ENCODE results near the gene PPP1R1C.

Gene PPP1R1C

GRCh38 chr2:182064019-182064778, 78.5 kb downstream of the PPP1R1C start:
- no peak for DNase-seq

DNA sequence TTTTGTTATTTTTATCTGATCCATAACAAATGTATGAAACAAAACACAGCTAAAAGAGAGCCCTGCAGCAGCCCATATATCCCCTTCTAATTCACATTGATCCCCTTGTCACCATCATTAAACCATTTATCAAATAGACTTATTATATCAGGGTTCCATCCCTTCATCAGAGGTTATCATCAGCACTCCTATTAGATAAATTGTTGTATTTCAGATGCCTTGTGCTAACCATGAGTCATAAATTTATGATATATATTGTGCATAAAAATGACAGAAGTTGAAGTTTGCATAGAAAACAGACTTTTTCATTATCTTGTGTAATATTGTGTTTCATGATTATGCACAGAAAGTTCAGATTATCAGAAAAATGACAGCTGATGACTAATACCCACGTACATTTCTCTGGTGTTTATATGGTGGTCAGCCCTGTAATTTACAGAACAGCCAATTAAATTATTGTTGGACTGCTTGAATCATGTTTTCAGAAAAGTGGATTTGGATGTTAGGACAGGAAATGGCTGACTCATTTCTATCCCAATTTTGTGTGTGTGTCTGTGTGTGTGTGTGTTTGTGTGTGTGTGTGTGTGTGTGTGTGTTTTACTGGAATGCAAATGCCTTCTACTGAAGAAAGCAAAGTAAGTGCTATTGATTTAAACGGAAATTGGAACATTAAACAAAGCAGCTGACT, 80.9 kb downstream of the PPP1R1C start:
- no peak for DNase-seq

DNA sequence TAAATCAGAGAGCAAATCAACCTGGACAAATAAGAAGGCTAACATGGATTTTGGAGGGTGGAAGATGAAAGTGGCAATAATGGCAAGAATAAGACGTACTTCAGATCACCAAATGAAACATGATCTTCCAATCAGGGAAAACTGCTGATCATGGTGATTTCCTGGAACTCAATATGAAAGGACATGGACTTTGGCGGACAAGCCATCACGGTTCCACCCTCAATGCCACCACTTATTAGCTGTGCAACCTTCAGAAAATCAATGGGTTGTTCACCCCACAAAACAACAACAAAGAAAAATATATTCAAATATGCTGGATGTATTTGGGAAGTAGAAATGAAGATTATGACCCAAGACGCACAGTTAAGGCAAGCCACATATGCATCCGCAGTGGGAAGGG, 81.7 kb downstream of the PPP1R1C start:
- no peak for DNase-seq

DNA sequence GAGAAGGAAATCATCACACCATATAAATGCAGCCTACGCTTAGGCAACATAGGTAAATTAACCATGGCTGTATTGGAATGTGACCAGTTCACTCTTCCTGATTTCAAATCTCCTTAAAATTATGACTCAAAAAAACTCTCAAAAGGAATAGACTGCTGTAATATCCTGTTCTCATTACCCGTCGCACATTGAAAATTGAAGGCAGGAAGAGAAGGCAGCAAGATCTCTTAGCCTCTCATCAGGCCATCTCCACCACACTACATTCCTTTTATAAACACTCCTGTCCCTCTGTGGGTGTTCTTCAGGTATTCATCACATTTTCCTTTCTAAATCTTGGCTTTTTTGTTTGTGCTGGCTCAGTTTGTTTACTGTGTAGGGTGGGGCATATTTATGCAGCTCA, 83.2 kb downstream of the PPP1R1C start:
- no peak for DNase-seq

- no peak for DNase-seq
Measured at GRCh38 chr2:182069416-182069815, 83.8 kb downstream of the PPP1R1C start.

DNA sequence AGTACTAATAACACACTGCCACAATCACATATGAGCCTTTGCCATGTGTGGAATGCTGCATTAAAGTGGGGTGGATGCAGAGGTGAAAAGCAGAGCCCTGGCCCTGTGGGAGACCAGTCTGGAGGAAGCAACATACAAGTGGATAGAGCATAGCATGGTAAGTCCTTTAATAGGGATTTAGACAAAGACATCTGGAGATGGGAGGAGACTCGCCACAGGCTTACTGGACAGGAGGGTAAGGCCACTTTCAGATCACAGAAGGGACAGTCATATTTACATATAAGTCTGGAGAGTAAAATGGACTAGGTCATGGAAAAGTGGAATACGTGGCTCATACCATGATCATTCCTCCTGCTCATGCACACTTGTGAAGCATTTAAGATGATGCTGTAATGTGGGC, 84.3 kb downstream of the PPP1R1C start:
- no peak for DNase-seq

- DNase-seq, result no peak
Measured at GRCh38 chr2:182070736-182071135, 85.1 kb downstream of the PPP1R1C start.

GRCh38 chr2:182072861-182073260, 87.2 kb downstream of the PPP1R1C start:
- DNase-seq, result no peak

DNA sequence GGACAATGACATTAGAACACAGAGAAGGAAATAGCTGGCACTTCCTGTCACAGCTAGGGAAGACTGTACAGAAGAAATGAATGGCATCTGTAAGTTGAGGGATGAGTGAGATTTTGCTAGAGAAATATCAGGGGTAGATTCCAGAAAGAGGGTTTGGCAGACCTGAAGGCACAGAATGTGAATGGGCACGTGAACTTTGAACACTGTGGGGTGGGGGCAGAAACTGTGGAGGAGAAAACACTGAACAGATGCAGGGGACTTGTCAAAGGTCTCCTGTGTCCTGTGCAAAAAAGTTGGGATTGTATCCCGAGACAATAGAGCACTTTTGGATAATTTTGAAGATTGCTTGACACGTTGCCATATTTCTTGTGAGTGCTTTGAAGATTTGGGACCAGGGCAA, 88.0 kb downstream of the PPP1R1C start:
- DNase-seq, result no peak

DNA sequence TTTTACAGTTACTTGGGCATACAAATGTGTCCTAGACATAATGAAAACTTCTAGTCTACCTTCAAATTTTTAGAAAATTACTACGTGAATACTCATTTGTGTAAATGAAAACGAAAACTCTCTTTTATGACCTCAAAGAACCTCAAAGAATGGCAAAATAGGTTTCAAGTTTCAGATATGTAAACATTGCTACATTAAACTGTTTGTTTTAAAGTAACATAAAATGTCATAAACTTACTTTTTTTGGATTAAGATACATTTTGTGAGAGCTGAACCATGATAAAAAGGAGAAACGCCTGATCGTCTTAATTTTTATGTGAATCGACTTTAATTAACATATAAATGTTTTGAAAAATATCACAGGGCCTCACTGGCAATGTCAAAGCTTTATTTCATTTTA, 91.4 kb downstream of the PPP1R1C start:
- DNase-seq, result no peak

GRCh38 chr2:182077448-182078142, 91.9 kb downstream of the PPP1R1C start:
- no peak for DNase-seq

DNA sequence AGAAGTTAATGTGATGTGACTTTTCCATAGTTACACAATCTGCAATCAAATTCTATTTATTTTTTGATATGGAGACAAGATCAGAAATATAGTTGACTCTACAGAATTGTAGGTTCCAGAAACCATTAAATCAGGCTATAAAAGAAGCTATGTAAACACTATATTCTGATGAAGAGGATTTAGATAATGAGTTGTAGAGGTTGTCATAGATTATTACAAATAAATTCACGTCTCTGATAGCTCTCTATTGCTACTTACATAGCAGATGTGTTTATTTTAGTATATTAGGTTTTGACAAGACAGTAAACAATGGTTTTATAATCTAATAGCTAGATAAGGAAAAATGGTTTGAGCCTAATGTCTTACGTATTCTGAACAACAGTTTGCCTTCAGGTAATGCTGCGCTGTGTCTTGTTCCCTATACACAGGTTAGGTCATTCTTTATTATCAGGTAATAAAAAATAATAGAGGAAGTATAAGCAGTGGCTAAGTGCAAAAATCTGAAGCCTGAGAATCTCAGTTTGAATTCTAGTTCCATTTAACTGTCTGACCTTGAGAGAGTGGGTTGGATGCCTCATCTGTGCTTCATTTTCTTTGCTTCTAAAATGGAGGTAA, 93.4 kb downstream of the PPP1R1C start:
- no peak for DNase-seq

DNA sequence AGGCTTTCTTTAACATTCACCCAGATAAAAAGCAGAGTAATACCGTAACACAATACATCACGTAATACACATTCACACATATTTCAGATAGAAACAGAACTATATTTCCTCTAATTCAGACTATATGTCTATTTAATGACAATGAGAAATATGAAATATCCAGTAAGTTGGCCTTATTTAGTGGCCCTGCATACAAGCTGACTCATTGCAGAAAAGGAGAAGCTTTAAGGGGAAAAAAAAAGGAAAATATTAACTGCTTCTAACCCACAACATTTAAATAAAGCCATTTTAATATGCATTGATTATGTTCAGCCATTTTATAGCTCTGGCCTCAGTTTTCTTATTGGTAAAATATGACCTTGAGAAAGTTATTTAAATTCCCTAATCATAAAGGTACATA, 94.8 kb downstream of the PPP1R1C start:
- DNase-seq, result no peak

GRCh38 chr2:182081602-182082260, 96.1 kb downstream of the PPP1R1C start:
- DNase-seq, result no peak

- DNase-seq, result no peak
Measured at GRCh38 chr2:182088681-182089320, 103.1 kb downstream of the PPP1R1C start.

GRCh38 chr2:182090486-182090885, 104.8 kb downstream of the PPP1R1C start:
- no peak for DNase-seq

DNA sequence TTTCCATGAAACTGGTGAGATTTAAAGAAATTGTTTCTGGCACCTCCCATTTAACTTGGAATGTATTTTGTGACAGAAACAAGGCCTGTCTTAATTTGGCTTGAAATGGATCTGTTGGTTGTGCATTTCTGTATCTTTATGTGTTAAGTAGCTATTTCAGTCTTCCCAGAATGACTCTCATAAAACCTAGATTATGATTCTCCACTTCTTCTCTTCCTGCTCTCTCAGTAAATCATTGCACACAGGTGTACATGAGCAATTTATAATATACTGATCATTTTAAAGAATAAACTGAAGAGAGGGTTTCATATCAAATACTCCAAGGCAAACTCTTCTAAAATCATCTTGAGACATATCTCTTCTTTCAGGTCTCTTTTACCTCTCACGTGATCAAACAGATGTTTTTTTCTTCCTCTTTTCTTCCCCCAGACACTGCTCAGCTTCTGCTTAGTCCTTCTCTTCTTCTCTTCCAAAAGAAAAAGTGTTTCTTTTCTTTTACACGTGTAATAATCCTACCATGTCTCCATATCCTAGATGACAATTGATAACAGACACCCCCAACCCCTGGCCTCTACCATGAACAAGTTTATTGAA, 112.0 kb downstream of the PPP1R1C start:
- no peak for DNase-seq

GRCh38 chr2:182098648-182099047, 113.0 kb downstream of the PPP1R1C start:
- DNase-seq, result no peak

GRCh38 chr2:182101263-182101662, 115.6 kb downstream of the PPP1R1C start:
- no peak for DNase-seq

GRCh38 chr2:182103526-182103925, 117.9 kb downstream of the PPP1R1C start:
- DNase-seq, result no peak

DNA sequence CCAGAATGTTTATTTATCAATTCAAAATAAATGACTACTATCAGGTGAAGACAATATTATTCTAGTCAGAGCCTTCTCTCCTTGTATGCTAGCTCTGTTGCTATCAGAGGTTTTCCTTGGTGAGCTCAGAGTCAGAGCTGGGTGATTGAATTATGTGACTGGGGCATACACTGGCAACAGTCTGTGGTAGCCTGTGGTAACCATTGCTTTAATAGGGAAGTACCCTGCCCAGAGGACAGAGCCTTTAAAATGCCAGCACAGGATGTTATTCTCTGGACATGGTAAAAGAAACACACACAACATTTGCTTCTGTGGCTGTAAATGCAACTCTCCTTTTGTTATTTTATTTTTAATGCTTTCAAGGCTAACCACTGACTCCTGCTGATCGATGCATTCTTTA, 124.7 kb downstream of the PPP1R1C start:
- DNase-seq, result no peak

DNA sequence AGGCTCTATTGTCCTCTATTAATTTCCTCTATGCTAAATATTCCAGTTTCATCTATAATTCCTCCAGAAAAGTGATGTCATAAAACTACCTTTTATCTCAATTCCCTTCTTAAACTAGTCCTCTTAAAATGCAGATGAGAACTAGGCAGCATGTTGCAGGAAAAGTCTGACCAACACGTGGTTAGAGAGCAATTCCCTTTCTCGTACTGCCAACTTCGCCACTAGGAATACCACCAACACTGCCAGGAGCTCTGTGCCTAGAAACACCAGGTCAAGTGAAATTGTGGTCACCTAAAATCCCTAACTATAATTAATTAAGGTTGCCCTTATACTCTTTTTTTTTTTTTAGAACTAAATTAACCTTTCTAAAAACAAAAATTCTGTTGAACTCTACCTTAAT, 127.7 kb downstream of the PPP1R1C start:
- no peak for DNase-seq
